Activated naive CD4-positive, alpha-beta T cell (primary cell): ENCODE results near the gene ACSM6.

ENCODE experiments used
- DNase-seq, 4 experiments: peaks; one replicate each; lab custom pipeline; 2025; lab: John Stamatoyannopoulos, UW

The ACSM6 gene

DNA sequence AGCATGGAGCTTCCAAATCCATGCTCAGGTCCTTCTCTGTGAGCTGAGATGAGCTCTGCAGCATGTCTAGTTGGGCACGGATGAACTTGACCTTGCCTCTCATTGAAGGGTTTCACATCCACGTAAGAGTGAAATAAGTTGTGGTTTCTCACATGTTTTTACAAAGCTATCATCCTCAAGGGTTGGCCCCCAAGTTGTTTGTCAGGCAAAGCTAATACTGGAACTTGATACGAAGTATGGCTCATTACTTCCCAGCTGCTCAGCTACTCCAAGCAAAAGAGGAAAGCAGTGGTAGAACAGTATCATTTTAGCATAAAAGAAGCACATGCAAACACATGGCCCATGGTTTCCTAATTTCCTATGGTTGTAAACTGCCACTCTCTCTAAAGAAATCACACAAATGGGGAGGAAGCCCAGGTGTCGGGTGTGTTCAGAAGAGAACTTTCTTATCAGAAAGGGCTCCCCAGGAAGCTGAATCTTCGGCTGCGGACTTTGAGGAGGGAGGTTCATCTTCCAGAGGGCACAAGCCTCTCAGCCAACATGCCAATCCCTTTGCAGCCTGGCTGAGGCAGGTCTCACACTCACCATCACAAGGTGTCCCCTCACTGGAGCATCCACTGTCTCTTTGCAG is 51.5 kb downstream of the ACSM6 start:
- DNase-seq, result no peak

DNA sequence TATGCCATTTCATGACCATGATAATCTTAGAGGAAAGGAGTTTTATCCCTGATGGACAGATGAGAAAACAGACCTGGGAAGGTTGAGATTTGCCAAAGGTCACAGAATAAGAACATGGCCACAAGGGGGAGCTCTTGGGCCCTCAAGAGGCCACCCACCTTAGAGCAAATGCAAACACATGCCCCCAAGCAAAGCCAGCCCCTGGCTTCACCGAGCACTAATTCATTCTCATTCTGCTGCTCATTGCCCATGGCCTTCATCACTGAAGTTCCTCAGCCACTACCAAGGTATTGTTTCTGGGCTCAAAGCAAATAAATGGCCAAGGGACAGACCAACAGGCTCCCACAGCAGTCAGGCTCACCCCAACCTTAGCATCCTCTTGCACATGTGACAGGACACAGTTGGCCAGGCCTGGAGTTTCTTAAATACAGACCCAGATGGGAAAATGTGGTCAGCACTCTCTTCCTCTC is 52.6 kb downstream of the ACSM6 start:
- DNase-seq, result peak in 3 of 4 experiments; percentile 16 to 25 (median 25)

DNA sequence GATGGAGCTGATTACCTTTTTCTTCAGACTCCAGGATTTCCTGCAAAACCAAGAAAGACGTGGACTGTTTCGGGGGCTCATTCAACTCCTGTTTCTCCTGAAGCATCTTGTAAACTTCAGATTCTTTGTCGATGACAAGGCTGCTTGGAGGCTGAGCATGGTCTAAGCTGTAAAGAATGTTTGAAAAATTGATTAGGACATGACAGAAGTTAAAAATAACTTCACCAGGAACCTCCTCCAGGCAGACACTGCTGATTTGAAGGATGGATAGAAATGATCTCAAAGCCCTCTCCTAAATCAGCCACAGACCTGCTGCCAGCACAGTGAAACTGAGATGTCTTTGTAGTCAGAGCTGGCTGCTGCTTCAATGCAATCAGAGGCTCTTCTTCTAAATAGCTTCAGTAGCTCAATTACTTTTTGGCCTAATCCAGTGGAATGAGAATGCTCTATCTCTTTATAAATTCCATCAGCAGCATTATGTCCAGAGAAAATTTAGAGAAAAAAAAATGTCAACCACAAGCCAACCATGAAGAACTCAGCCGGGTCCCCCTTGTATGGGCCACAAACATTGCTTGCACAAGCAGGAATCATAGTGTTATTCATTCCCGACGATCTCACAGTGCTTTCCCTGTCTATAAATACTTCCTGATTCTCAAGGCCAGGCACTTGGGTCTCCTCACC is 53.3 kb downstream of the ACSM6 start:
- no peak for DNase-seq

DNA sequence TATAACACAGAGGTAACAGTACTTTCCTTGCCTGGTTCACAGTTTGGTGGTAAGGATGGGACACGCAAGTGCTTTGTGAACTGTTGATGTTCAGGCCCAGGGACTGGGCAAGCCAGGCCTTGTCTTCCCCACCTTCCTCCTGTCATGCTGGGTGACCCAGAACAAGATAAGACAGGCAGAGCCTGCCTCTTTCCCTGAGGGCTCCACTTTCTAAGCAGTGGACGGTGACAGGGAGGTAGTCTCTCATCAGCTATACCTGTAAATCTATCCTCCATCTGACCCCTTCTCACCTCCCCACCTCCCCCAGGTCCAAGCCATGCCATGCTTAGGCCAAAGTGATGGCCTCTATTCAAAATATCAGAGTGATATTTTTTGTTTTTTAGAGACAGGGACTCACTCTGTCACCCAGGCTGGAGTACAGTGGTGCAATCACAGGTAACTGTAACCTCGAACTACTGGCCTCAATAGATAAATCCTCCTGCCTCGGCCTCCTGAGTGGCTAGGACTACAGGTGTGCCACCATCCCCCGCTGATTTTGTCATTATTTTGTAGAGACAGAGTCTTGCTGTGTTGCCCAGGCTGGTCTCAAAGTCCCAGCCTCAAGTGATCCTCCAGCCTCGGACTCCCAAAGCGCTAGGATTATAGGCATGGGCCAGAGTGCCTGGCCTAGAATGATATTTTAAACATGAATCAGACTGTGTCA is 54.0 kb downstream of the ACSM6 start:
- DNase-seq, result no peak

DNA sequence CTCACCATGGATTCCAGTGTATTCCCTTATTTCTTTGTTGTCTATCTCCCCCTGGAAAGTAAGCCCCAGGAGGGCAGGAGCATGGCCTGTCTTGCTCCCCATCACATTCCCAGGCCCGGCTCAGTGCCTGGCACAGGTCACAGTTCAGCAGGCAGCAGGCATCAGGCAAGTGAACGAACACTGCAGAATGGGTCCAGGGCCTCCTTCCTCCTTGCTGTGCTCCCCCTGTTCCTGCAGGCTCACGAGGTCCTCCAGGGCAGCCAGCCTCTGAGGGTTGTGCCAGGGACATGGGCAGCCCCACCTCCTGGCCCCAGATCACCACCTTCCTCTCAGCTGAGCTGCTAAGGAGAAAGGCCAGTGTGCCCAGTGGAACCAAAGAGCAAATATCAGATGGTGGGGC is 55.0 kb downstream of the ACSM6 start:
- no peak for DNase-seq

DNA sequence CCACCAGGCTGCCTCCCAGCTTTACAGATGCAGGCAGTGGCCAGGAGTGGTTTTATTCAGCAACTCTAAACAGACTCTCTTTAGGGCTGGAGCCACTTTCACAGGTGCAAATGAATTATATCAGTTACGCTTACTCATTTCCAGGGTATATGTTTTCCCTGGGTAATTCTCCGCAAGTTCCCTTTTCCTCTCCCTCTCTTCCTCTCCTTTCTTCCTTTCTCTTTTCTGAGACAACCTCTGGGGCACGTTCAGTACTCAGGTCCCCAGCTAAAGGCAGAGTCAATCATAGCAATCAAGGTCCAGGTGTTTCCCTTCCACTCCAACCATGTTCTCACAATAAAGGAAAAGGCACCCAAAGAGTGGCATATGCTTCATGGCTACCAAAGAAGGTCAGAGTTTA is 55.4 kb downstream of the ACSM6 start:
- no peak for DNase-seq

DNA sequence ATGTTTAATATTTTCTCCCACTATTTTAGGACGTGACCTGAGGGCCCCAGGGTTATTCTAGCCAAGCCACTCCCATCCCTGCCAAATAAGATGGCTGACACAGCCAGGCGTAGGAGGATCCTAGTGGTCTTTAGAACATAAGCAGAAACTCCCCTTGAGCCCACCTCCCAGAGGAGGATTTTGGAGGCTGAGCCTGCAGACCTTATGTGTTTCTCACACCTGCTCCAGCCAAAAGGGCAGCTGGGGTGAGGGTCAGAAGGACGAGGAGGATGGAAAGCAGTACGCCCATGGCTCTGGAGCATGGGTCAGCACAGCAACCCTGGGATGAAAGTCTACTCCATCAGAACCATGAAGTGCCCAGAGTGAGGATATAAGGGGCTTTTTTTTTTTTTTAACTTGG is 56.8 kb downstream of the ACSM6 start:
- DNase-seq, result no peak

DNA sequence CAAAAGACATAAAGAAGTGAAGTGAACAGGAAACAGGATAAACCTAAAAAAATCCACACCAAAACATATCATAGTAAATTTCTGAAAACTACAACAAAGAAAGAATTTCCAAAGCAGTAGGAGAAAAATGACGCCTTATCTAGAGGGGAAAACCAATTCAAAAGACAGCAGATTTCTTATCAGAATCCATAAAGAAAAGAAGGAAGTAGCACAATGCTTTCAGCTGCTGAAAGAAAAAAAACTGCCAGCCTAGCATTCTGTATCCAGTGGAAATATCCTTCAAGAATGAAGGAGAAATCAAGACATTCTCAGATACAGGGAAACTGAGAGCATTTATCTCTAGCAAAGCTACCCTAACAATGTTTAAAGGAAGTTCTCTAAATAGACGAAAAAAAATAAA is 59.0 kb downstream of the ACSM6 start:
- no peak for DNase-seq

DNA sequence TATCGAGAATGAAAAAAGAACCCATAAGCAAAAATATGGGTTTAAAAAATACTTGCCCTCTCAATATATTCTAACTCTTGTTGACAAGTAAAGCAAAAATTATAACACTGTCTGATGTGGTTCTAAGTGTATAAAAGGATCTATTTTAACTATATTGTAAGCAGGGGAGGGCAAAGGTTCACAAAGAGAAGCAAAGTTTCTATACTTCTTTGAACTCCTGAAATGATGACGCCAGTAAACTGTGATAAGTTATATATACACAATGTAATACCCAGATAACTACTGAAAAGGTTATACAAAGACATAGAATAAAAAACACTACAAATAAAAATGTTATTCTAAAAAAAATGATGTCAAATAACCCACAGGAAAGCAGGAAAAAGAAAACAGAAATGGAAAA is 59.6 kb downstream of the ACSM6 start:
- DNase-seq, result no peak

DNA sequence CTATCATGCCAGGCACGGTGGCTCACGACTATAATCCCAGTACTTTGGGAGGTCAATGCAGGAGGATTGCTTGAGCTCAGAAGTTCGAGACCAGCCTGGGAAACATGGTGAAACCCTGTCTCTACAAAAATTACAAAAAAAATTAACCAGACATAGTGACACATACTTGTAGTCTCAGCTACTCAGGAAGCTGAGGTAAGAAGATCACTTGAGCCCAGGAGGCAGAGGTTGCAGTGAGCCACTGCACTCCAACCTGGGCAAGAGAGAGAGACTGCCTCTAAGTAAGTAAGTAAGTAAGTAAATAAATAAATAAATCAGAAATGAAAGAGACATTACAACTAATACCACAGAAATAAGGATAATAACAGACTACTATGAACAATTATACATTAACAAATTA is 60.6 kb downstream of the ACSM6 start:
- no peak for DNase-seq

DNA sequence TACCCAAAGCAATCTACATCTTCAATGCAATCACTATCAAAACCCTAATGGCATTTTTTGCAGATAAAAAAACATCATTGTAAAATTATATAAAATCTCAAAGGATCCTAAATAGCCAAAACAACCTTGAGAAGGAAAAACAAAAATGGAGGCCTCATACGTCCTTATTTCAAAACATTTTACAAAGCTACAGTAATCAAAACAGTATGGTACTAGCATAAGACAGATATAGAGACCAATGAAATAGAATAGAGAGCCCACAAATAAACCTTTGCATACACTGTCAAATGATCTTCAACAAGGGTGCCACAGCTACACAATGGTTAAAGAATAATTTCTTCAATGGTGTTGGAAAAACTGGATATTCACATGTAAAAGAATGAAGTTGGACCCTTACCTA is 62.2 kb downstream of the ACSM6 start:
- no peak for DNase-seq

DNA sequence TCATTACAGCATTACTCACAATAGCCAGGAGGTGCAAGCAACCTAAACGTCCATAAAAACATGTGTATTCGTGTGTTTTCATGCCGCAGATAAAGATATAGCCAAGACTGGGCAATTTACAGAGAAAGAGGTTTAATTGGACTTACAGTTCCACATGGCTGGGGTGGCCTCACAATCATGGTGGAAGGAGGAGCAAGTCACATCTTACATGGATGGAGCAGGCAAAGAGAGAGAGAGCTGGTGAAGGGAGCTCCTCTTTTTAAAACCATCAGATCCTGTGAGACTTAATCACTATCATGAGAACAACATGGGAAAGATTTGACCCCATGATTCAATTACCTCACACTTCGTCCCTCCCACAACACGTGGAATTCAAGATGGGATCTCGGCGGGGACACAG is 63.8 kb downstream of the ACSM6 start:
- no peak for DNase-seq

DNA sequence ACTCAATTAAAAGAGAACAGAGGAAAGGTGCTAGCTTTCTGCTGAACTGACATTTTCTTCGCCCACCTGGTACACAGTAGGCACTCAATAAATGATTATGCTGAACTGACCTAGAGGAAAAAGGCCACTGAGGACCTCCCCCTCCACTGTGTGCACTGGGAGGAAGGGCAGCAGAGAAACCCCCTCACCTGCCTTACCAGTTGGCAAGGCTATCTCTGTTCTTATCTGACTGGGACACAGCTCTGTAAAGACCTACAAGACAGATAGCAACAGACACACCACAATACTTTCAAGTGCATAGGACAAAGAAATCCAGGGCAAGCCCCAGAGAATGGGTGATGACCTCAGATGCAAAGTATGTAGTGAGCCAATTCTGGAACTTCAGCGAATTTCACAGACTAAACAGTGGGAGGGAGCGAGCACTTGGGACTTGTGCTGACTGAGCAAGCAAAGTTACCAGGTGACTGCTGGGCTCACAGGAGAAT is 66.4 kb downstream of the ACSM6 start:
- no peak for DNase-seq

DNA sequence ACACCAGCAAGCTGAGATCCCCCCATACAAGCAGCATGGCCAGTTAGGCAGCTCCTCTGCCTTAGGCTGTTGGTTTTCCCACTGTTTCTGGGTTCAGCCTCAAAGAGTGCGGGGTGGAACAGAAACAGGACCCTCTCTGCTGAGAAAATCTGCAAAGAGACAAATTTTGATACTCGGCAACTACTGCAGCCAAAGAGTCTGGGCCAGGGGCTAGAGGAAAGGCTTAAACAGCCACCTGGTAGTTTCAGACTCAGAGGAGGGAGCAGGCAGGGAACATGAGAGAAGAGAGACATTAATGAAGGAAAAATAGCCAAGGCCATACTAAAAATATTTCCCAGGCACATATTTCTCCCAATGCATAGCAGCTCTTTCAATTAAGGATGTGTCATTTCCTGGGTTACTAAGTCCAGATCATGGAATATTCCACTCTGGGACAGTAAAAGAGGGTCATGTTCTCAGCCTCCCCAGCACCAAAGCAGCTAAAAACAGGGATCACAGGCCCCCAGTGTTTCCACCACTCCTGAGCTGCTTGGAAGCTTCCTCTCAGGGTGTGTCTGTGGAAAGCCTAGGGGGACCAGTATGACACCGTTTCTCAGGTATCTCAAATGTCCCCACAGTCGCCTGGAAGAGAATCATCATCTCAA is 67.0 kb downstream of the ACSM6 start:
- no peak for DNase-seq

DNA sequence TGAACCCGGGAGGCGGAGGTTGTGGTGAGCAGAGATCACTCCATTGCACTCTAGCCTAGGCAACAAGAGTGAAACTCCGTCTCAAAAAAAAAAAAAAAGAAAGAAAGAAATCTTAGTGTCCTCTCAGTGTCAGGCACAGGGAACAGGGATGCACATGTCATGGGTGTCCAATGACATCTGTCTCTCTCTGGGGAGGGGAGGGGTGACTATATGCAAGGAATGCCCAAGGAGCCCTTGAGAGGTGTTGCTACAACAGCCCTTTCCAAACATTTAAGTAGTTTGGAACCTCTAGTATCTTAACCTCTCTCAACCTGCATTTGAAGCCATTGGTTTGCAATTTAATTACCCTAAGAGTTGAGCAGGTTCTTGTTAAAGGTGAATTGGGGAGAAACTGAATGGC is 67.9 kb downstream of the ACSM6 start:
- DNase-seq, result no peak

DNA sequence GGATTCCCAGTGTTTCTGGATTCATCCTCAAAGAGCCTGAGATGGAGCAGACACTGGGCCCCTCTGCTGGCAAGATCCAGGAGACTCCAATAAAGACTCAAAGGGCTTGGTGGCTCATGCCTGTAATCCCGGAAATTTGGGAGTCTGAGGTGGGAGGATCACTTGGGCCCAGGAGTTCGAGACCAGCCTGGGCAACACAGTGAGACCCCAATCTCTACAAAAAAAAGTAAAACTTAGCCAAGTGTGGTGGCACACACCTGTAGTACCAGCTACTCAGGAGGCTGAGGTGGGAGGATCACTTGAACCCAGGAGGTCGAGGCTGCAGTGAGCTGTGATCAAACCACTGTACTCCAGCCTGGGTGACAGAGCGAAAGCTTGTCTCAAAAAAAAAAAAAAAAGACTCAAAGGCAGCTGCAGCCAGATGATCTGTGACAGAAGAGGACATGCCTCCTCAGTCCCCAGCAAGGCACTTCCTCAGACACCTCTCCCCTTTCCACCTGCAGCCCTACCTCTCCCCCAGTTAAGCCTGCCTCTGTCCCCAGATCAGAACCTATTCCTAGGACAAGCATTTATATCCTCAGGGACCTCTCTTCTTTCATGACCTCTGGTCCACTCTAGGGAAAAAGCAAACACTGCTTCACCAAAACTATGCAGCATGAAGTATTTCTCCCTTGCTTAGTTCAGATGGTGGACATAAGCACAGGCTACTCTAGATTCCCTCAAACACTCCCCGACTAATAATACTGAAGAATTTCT is 68.9 kb downstream of the ACSM6 start:
- no peak for DNase-seq

DNA sequence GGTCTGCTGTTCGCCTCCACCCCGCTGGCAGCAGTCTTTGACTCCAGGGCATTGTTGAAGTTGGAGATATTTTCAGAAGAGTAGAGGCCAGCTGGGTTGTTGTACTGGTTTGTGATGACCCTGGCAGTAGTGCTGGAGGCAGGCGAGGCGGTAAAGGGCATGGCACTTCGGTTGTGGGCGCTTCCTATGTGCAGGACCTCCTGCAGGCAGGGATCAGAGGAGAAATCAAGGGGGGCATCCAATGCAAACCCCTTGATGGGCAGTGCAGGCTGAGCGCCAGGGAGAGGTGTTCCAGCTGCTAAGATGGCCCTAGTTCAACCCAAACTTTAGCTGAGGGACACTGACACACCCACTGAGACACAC is 69.8 kb downstream of the ACSM6 start:
- DNase-seq, result no peak

DNA sequence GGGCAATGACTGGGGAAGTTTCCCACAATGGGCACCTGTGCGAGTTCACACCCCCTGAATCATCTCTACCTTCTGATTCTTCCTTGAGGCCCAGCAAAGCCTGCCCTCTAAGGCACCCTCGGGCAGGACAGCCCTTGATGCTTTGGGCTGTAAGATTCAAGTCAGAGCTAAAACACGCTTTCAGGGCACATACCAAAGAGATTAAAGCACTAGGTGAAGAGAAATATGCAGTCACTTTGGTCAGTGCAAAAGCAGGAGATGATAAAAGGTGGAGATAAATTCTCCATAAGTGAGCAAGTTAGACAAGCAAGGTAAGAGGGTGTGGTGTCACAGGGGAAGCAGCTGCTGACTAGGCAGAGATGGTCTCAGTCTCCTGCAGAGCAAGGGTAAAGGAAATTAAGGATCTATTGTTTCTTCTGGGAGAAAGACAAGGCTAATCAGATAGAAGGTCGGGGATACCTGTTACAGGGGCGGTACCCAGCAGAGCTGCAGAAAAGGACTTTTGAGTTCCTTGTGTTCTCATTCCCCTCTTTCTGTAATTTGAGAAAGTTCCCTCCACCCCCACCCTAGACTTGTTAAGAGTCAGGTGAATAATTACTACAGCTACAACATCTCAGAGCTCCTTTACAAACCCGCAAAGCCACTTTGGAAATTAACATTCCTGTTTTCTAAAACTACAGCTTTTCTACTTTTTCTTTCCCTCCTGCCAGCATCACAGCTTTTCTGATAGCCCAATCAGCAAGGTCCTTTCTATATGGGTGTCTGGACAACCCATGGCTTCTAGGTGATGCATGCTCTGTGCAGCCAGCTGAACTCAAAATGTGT is 70.4 kb downstream of the ACSM6 start:
- DNase-seq, result no peak

DNA sequence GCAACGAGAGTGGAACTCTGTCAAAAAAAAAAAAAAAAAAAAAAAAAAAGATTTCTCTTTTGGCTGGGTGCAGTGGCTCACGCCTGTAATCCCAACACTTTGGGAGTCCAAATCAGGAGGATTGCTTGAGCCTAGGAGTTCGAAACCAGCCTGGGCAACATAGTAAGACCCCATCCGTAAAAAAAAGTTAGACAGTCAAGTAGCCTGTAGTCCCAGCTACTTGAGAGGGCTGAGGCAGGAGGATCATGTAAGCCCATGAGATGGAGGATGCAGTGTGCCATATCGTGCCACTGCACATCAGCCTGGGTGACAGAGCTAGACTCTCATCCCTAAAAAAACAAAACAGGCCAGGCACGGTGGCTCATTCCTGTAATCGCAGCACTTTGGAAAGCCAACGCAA is 71.5 kb downstream of the ACSM6 start:
- no peak for DNase-seq

DNA sequence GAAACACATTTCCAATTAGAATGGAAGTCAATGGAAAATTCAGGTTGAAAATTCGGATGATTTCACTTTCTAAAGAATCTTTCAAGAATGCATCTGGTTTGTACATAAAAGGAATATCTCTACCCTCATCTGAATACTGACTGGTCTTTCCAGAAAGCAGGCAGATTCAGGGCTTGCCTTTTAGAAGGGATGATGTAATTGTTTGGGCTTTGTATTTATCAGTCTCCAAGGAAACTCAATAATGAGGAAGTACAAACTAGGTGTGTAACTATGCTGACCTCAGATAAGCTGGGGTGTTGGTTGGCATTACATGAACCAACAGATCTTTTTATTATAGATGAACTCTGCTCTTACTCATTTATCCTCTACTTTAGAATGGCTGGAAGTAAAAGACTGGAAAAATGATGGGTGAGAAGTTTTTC is 72.6 kb downstream of the ACSM6 start:
- DNase-seq, result no peak

DNA sequence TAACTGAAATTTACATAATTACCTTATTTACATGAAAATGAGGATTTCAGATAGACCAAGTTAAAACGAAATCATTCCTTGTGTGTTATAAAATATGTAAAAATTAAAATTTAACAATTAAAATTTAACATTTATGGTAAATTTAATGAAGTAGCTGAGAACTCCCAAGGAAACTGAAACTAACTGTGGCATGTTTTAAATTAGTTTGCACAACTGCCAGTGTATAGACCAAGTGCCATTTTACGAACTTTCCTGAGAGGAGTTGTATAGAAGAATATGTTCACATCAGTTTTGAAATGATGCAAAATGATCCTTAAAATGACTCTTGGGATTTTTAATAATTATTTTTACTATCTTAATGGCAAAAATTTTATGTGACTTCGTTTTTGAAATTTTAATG is 73.2 kb downstream of the ACSM6 start:
- DNase-seq, result no peak
